ENCODE results near the gene NMU. TPM values are rescaled to one million over a fixed set of nuclear protein-coding genes. Genes with fewer than 3 reads are reported as not detected.

The NMU gene
- total and polyA plus RNA-seq, 5 donors = not detected

Other genes starting within 250 kb of the NMU start
- gene TMEM165, start 240.3 kb downstream of the NMU start, total RNA-seq = 10 to 100 TPM; 45.3 to 89.9 (median 53.1) TPM
- 47.1 TPM for gene TMEM165, start 240.3 kb downstream of the NMU start, polyA plus RNA-seq
- gene CLOCK, start 89.4 kb downstream of the NMU start, total RNA-seq = 10 to 100 TPM; 29.6 to 44.8 (median 35.7) TPM
- gene CLOCK, start 89.4 kb downstream of the NMU start, polyA plus RNA-seq = 12.2 TPM
- not detected for gene PDCL2, start 44.1 kb downstream of the NMU start, total RNA-seq
- not detected for gene PDCL2, start 44.1 kb downstream of the NMU start, polyA plus RNA-seq
- not detected for gene EXOC1L, start 183.5 kb upstream of the NMU start, total RNA-seq
- 0.11 TPM for gene EXOC1L, start 183.5 kb upstream of the NMU start, polyA plus RNA-seq
- 10 to 100 TPM; 20.9 to 26.2 (median 22.7) TPM for gene EXOC1, start 217.3 kb upstream of the NMU start, total RNA-seq
- 13.6 TPM for gene EXOC1, start 217.3 kb upstream of the NMU start, polyA plus RNA-seq